Epithelial cell of proximal tubule (primary cell): Measurements from ENCODE around the gene SERHL2. TPM values are rescaled to one million over a fixed set of nuclear protein-coding genes. Genes with fewer than 3 reads are reported as not detected.
"Not testable (repeated sequence)": the region's sequence is repeated elsewhere in the genome, so short reads cannot be mapped to it uniquely, and the experiment has no call there.

Experiments
- DNase-seq: peaks from one replicate; pipeline ENCODE4 v3.0.0-alpha.2; 2011; ENCODE audit warnings: low read depth
- H3K4me3 ChIP-seq: 2 replicates; pipeline ENCODE4 v1.5.1; 2011; ENCODE audit warnings: low read depth, mild to moderate bottlenecking, low read length
- CTCF ChIP-seq: conservative IDR thresholded peaks from 2 replicates; pipeline ENCODE4 v1.5.1; 2012; ENCODE audit warnings: low read depth, mild to moderate bottlenecking, low read length
- total RNA-seq: library from RNA; depleted of rRNA; stranded (reverse); fragments of >200 nt; gene quantifications from 2 replicates; pipeline ENCODE4 v1.2.3, GENCODE V29; 2015

SERHL2 gene
- total RNA-seq, result 0.23 and 5.0 TPM in 2 replicates

GRCh38 chr22:42553475-42554361, at the start of gene SERHL2:
TSS of gene SERHL2 (plus strand) at chr22:42553956. CDS start at chr22:42554021, 65 bp downstream.
- TF ChIP-seq CTCF, result no peak
- peak within 1 kb of the TSS; percentile 54 for H3K4me3 ChIP-seq
- no peak for DNase-seq

- H3K4me3 ChIP-seq, DNase-seq: not testable (repeated sequence)
Observed at GRCh38 chr22:42508327-42508974, 45.3 kb upstream of the SERHL2 start.

- DNase-seq, H3K4me3 ChIP-seq: not testable (repeated sequence)
Observed at GRCh38 chr22:42508975-42509364, 44.8 kb upstream of the SERHL2 start.

GRCh38 chr22:42509548-42509947, 44.2 kb upstream of the SERHL2 start:
- no peak for DNase-seq
- no peak overlapping the region for H3K4me3 ChIP-seq
- no peak for TF ChIP-seq CTCF

GRCh38 chr22:42511401-42511891, 42.3 kb upstream of the SERHL2 start:
- TF ChIP-seq CTCF, result no peak
- H3K4me3 ChIP-seq, result no peak overlapping the region
- DNase-seq, result no peak

- DNase-seq, result not testable (repeated sequence)
- TF ChIP-seq CTCF, result peak; percentile 37
Observed at GRCh38 chr22:42512273-42512990, 41.3 kb upstream of the SERHL2 start.

GRCh38 chr22:42514331-42514730, 39.4 kb upstream of the SERHL2 start:
- not testable (repeated sequence) for DNase-seq, H3K4me3 ChIP-seq

More at GRCh38 chr22:42512273-42512990, 41.3 kb upstream of the SERHL2 start:
- H3K4me3 ChIP-seq, result not testable (repeated sequence)

- H3K4me3 ChIP-seq, DNase-seq: not testable (repeated sequence)
Observed at GRCh38 chr22:42515304-42515703, 38.5 kb upstream of the SERHL2 start.
